ENCODE measurements around the gene B3GNT8.
"Not testable (repeated sequence)": the region's sequence is repeated elsewhere in the genome, so short reads cannot be mapped to it uniquely, and the experiment has no call there.

The B3GNT8 gene

DNA sequence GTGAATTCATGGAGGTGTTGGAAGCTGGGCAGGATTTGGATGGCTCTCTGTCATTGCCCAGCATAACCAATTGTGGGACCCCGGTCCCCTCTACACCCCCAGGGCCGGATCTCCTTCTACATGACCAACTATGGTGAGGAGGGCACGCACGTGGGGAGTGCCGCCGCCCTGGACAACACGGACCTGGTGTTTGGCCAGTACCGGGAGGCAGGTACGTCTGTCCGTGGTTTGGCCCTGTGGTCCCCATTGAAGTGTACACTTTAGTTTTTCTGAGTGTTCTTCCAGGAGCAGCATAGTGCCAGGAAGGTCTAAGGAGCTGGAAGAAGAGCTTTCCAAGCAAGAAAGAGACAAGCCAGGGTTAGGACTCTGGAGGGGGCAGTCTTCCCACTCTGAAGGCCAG lies 13.2 kb downstream of the B3GNT8 start:
- no peak for DNase-seq

- DNase-seq = no peak
These were observed 14.2 kb downstream of the B3GNT8 start for GRCh38 chr19:41412953-41413352.

GRCh38 chr19:41411968-41412265 lies 15.3 kb downstream of the B3GNT8 start:
- no peak for DNase-seq

GRCh38 chr19:41411100-41411967 lies 15.8 kb downstream of the B3GNT8 start:
- no peak for DNase-seq

GRCh38 chr19:41410336-41411054 lies 16.7 kb downstream of the B3GNT8 start:
- no peak for DNase-seq

DNA sequence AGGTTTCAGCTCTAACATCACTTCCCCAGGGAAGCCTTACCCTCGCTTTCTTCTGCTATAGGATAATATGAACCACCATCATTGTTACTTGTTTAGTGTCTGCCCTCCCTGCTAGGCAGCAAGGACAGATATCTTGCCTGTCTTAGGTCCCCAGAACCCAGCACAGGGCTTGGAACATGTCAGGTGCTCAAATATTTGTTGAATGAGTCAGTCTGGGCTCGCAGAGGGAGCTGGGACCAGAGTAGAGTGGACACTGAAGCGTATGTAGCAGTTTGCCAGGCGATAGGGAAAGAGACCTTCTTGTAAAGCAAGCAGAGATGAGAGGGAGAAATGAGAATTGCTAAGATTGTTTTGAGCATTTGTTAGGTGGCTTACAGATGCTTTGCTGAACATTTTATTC lies 17.9 kb downstream of the B3GNT8 start:
- DNase-seq = peak; percentile 78 to 87

GRCh38 chr19:41408846-41409245 lies 18.3 kb downstream of the B3GNT8 start:
- DNase-seq = not testable (repeated sequence)

- DNase-seq = peak; percentile 45 to 65
These were observed 18.9 kb downstream of the B3GNT8 start for GRCh38 chr19:41408256-41408655.

GRCh38 chr19:41407271-41407670 lies 19.9 kb downstream of the B3GNT8 start:
- DNase-seq = no peak

DNA sequence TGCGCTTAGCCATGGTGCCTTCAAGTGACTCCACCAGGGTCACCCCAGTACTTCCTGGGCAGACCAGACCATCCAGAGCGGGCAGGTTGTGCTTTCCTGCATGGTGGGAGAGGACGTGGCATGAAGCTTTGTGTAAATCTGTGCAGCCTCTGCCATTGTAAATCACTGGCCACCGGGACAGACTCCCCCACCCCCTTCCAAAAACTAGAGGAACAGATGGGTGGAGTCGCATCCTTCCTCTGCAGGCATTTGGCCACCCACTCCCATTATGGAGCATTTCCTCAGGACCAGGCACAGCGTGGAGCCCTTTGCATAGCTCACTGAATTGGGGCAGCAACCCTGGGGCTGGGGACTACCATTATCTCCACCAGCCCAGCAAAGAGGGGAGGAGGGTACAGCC lies 21.4 kb downstream of the B3GNT8 start:
- DNase-seq = no peak

- no peak for DNase-seq
These were observed 23.8 kb downstream of the B3GNT8 start for GRCh38 chr19:41403181-41403970.

GRCh38 chr19:41402010-41402409 lies 25.2 kb downstream of the B3GNT8 start:
- no peak for DNase-seq

DNA sequence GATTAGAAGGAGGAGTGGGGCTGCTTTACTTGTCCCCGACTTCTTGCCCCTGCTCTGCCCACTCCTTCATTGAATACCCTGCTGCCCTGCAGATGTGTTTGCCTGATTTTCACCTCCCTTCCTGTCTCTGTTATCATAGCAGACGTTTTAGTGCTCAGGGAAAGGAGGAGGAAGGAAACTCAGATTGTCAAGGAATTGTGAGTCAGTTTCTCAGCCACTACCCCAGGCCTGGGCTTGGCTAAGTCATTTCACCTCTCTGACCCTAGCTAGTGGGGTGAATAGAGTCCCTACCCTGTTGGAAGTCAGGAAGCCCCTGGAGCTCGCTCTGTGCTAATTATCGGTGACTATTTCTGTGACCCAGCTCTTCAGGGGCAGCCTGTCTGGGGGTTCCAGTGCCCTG lies 25.7 kb downstream of the B3GNT8 start:
- no peak for DNase-seq

- no peak for DNase-seq
These were observed 27.6 kb downstream of the B3GNT8 start for GRCh38 chr19:41399525-41399924.

DNA sequence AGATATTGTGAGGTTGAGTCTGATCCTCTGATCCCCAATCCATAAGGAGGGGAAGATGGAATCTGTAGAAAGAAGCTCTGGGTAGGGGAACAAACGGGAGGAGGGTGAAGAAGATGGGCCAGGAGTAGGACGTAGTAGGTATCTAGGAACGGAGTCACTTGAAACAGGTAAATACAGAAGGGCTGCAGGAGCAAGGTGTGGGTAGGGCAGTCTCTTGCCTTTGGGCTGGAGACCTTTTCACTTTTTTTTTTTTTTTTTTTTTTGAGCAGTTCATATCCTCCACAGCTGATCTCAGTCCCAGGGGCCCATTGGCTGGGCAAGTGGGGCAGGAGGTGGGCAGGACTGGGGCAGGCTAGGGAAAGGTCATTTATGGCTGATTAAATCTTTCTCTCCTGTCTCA lies 28.1 kb downstream of the B3GNT8 start:
- DNase-seq = no peak

DNA sequence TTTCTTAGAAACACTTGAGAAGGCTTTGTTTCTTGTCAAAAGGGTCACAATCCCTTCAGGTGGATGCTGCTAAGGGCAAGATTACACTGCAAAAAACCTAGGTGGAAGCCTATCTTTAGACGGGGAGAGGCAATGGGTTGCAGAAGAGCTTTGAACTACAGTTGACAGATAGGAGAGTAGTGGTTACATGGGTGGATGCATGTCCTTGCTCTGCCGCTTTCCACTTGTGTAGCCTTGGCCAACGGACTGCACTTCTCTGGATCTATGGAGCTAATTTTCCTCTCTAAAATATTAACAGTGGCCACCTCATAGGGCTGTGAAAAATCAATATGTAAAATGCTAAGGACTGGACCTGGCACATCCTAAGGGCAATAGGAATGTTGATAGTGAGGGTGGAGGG lies 28.6 kb downstream of the B3GNT8 start:
- no peak for DNase-seq

- DNase-seq = no peak
These were observed 29.1 kb downstream of the B3GNT8 start for GRCh38 chr19:41398050-41398418.

DNA sequence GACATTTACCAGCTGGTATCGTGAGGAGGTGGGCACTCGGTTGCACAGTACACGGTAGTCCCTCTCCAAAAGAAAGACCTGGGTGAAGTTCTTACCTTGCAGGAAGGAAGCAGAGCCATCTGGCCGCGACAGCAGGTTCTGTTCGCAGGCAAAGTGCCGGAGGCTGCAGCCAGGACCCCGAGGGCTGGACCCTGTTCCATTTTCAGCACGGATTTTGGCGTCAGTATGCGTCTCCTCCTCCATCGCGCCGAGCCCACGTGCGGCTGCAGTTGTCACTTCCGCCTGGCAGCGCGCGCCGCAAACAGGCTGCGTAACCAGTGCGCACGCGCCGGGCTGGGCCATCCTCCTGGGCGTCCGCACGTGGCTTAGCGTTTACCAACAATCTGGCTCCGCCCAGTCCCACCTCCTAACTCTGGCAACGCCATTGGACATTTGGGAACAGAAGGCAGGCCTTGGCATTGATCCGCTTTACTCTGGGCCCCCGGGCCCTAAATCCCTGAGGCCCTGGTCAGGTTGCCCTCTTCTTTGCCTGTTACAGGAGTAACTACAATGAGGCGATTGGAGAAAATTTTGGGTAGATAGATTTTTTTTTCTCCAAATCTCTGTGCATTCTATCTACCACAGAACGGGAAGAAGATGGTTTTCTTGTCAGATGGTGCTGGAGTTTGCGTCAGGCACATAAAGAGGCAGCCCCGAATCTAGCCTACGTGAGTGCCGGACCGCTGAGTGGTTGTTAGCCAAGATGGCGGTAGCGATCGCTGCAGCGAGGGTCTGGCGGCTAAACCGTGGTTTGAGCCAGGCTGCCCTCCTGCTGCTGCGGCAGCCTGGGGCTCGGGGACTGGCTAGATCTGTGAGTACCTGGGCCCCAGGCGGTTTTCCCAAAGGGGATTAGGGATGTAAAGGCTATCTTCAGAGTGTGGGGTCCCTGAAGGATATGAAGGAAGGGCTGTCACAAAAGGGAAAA lies 29.8 kb downstream of the B3GNT8 start, which contains the start of the genes BCKDHA and EXOSC5:
TSS of gene BCKDHA (plus strand) at position 733 of the 964 bp plus-strand sequence. CDS start at position 743, 10 bp downstream.
TSS of gene EXOSC5 (minus strand) at position 274 of the 964 bp plus-strand sequence. CDS start at position 243, 31 bp downstream.
- peak; percentile 99 for DNase-seq

GRCh38 chr19:41395355-41395754 lies 31.8 kb downstream of the B3GNT8 start:
- DNase-seq = no peak

- DNase-seq = no peak
These were observed 34.4 kb downstream of the B3GNT8 start for GRCh38 chr19:41392775-41393174.

DNA sequence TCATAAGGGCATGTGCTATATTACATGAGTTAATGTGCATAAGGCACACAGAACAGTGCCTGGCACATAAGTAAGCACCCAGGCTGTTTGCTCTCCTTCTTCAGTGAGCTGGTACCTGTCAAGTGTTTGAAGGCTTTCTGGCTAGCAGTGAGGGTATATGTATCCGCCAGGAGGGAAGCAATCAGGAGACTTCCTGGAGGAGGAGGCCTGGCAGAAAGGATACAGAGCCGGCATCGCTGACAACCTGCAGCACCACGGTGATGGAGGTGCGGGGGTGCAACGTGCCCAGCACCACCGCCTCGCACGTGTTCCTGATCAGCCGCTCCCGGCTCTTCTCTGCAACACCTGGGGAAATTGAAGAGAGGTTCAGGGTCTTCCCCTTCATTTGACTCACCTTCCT lies 35.6 kb downstream of the B3GNT8 start:
- DNase-seq = no peak

DNA sequence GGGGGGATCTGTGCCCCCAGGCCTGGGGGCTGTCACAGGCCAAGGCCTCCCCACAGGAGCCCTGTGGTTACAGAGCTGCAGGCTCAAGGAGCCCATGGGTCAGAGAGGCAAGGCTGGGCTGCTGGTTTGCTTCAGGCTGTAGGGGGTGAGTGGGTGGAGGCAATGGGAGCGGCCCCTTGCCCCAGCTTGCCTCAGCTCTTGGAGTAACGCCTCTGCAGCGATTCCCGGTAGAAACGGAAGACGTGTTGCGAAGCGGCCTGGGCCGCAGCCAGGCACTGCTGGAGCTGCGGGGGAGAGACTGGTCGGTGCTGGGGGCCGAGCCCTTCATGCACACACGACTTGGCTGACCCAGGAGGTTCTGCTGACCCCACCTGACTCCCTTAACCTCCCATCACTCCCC lies 40.7 kb downstream of the B3GNT8 start:
- DNase-seq = no peak

All from SHP77 (cell line).